GM19351 (cell line): ENCODE results near the gene ZNF511.

Experiments used
- ATAC-seq: cut with Tn5 transposase; IDR thresholded peaks from one replicate; pipeline ENCODE4 v1.9.1; 2021; ENCODE audit warnings: mild to moderate bottlenecking, moderate library complexity; ENCODE audit not compliant: unreplicated experiment

Gene ZNF511

DNA sequence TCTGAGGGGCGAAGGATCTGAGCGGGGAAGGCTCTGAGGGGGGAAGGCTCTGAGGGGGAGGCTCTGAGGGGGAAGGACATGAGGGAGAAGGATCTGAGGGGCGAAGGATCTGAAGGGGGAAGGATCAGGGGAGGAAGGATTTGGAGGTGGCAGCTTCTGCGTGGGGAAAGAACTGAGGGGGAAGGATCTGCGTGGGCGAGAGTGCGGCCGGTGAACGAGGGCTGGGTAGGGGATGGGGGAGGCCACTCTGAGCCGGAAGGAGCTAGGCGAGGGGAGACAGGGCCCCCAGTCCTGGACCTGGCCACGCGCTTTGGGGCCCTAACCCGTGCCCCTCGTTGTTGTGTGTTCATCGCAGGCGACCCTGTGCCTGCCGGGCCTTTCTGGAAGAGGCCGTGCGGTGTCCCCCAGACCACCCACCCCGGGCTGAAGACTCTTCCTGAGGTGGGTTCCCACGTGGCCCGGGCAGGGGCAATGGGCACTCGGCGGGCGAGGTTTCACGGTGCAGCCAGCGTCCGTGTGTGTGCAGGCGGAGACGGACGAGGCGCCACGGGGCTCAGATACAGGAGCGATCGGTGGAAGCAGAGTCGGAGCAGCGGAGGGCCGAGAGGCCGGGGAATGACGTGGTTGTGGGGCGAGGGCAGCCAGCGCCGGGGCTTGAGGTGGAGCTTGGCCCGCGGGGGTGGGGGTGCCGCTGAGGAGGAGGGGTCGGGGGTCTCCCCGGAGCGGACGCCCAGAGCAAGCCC is 26.0 kb downstream of the ZNF511 start:
- ATAC-seq = peak; percentile 42

DNA sequence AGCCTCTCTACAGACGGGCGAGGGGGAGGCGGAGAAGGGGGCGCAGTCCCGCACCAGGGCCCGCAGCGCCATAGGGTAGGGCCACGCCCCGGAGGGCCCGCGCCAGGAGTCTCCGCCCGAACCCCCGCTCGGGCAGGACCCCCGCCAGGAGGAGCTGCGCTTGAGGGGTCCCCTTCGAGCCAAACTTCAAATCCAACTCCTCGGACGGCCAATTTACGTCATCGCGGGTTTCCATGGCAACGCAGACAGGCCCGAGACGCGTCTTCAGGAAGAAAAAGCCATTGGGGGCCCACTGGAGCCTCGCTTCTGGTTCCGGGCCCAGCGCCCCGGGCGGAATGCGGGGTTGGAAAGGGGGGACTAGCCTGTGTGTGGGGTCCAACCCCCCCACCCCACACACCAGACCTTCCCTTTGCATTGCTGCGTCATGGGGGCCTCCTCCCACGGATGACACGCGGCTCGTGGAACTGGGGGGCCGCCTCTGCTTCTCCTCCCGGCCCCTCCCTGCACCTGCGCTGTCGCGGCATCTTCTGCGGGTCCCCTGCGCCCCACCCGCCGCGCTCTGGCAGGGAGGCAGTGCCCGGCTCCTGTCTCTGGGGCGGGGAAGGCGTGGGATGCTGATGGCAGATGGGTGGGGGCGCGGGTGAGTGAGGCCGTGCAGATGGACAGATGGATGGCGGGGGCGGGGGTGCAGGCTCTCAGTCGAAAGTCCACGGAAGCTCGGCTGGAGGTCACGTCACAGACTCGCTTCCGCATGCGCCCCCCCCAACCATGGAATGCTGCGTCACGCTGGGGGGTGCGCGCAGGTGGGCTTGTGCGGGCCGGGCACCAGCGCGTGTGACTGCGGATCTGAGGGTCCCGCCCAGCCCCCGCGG is 26.8 kb downstream of the ZNF511 start:
- ATAC-seq = peak; percentile 47

DNA sequence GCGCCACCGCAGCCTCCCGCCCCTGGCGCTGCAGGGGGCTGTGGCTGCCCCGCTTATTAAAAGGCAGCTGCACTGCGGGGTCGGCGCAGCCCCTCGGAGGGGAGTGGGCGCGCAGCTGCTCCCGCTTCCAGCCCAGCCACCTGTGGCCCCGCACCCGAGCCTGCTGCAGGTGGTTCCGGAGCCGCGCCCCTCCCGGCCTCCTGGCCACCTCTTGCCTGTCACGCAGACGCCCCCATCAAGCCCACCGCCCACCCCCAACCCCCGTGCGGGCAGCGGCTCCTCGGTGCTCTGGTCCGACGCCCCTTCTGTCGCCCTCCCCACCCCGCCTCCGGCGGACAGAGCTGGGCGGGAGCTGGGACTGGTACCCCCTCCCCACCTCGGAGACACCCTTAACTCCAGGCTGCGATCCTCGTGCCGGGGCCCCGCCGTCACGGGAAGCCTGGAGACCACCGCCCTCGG is 27.4 kb downstream of the ZNF511 start:
- ATAC-seq = no peak

DNA sequence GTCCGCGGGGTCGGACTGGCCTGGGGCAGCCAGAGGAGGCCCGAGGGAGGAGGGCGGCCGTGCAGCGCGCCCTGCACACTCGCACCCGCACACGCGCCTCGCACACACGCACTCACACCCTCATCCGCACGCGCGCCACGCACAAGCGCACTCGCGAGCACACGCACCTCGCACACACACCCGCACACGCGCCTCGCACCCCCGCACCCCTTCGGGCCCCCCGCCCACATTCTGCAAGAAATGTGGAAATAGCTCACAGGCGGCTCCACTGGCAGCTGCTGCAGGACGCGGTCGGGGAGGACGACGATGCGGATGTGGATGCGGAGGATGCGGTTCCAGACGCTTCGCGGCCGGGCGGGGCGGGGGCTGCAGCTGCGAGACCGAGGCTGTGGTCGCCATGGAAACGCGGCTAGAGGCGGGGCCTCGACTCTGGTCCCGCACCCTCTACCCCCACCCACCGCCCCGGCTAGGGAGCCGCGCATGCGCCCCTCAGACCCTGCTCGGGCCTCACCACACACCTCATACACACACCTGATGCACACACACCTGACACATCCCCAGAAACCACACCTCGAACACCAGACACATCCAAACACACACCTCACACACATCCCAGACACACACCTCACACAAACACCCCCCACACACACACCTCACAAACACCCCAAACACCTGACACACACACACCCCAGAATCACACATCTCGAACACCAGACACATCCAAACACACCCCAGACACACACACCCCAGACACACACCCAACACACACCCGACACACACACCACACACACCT is 28.1 kb downstream of the ZNF511 start, which contains the start of gene CALY:
Gene CALY, minus strand, starts transcription at position 320 of the 793 bp plus-strand sequence. CDS start 7,907 bp downstream, outside the sequence.
- ATAC-seq = no peak

DNA sequence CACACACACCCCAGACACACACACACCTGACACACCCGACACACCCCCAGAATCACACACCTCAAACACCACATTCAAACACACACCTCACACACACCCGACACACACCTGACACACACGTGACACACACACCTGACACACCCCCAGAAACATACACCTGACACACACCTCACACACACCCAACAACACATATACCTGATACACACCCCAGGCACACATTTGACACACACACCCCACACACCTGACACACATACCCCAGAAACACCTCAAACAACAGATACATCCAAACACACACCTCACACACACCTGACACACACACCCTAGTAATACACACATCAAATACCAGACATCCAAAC is 28.6 kb downstream of the ZNF511 start:
- ATAC-seq = no peak

DNA sequence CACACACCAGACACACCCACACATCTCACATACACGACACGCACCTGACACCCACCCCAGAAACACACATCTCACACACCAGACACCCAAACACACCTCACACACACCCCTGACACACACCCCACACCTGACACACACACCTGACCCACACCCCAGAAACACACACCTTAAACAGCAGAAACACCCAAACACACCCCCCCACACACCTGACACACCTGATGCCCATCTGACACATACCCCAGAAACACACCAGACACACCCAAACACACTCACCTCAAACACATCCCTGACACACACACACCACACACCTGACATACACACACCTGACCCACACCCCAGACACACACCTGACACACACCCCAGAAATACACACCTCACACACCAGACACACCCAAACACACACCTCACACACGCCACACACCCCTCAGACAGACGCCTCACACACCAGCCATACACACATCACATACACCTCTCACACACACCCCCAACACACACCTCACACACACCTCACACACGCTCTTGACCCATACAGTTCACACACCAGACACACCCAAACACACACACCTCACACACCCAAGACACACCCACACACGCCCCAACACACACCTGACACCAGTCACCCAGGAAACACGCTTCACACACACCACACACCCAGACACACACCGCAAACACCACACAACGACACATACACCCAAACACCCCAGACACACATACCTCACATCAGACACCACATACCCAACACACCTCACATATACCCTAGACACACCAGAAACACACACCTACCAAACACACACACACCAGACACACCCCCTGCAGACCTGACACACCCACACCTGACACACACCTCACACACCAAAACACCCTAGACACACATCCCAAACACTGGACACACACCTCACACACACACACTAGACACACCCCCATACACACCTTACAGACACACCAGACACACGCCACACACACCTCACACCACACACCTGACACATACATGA is 29.7 kb downstream of the ZNF511 start:
- ATAC-seq = no peak

DNA sequence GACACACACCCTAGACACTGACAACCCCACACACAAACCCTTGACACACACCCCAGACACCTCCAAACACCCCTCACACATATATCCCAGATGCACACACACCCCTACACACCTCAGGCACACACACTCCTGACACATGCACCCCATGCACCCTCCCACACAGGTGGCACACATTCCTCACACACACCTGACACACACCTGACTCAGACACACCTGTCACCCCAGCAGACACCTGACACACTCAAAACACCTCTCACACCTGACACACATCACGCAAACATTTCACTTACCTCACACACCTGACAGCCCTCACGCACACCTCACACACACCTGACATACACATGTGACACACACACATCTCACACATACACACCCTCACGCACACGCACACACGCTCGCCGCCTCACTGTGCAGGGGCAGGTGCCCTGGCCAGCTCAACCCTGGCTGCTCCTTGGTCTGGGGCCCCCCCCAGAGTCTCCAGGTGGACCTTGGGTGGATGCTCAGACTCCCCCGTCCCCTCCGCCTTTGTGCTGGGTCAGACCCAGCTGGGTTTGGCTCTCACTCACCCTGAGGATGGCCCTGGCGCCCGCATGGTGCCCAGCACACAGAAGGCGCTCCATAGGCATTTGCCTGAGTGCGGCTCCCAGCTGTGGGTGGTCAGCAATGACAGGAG is 31.1 kb downstream of the ZNF511 start:
- ATAC-seq = no peak

DNA sequence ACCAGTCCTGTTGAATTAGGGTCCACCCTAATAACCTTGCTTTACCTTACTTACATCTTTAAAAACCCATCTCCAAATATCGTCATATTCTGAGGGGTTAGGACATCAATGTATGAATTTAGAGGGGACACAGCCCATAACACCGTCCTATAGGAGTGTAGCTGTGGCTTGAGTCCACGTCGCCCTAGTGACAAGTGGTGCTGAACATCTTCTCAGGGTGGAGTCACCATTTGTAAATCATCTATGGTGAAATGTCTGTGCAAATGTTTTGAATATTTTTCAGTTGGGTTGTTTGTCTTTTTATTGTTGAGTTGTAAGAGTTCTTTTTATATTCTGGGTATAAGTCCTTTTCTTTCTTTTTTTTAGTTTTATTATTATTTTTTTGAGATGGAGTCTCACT is 33.3 kb downstream of the ZNF511 start:
- no peak for ATAC-seq

DNA sequence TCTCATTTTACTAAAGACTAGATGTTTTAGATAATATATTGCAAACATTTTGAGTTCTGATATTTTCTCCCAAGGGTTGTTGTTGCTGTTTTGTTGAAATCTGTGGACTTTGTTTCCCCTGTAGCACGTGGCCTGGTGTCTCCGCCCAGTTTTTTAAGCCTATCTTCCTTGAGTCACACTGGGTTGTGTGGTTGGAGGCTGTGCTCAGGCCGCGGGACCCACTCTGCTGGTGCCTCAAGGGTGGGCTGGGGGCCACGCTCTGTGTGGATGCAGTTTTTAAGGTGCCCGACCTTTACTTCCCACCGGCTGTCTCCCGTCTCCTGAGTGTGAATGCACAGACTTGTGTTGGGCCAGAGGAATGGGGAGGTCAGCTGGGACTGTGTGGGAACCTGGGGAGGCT is 34.2 kb downstream of the ZNF511 start:
- no peak for ATAC-seq

DNA sequence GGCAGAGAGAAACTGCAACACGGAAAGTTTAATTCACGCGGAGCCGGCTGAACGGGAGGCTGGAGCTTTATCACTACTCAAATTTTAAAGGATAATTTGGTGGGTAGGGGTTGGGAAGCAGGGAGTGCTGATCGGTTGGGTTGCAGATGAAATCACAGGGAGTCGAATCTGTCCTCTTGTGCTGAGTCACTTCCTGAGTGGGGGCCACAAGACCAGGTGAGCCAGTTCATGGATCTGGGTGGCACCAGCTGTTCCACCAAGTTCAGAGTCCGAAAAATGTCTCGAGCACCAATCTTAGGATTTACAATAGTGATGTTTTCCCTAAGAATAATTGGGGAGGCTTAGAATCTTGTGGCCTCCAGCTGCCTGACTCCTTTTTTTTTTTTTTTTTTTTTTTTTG is 34.8 kb downstream of the ZNF511 start:
- no peak for ATAC-seq

DNA sequence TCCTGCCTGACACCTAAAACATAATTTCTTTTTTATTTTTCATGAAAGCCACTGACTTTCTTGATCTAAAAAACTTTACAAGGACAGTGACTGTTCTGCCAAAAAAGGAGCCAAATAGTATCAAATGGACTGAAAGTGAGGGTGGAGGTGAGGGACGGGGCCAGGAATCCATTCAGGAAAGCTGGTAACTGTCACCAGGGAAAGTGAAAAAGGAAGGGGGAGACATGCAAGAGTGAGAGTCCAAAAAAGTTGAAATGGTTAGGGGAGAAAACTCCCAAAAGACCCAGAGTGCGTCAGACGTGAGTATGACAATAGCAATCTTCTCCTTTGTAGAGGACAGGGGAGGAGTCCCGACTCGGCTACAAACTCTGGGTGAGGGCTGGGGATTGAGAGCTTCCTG is 35.5 kb downstream of the ZNF511 start:
- no peak for ATAC-seq

DNA sequence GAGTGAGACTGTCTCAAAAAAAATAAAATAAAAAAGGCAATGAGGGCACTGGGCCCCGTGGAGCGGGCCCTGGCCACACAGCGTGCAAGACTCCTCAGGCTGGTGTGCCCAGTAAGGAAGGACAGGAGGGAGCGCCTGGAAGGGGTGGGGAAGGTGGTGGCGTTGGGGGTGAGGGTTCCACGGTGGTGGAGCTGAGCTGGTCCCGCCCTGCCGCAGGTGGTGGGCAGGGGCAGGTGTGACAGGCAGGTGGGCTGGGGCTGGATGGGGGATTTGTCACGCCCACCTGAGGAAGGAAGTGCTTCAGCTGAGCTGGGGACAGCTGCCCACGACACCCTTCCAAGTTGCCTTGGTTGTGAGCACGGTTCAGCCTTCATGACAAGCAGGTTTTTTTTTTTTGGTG is 37.7 kb downstream of the ZNF511 start:
- ATAC-seq = no peak

DNA sequence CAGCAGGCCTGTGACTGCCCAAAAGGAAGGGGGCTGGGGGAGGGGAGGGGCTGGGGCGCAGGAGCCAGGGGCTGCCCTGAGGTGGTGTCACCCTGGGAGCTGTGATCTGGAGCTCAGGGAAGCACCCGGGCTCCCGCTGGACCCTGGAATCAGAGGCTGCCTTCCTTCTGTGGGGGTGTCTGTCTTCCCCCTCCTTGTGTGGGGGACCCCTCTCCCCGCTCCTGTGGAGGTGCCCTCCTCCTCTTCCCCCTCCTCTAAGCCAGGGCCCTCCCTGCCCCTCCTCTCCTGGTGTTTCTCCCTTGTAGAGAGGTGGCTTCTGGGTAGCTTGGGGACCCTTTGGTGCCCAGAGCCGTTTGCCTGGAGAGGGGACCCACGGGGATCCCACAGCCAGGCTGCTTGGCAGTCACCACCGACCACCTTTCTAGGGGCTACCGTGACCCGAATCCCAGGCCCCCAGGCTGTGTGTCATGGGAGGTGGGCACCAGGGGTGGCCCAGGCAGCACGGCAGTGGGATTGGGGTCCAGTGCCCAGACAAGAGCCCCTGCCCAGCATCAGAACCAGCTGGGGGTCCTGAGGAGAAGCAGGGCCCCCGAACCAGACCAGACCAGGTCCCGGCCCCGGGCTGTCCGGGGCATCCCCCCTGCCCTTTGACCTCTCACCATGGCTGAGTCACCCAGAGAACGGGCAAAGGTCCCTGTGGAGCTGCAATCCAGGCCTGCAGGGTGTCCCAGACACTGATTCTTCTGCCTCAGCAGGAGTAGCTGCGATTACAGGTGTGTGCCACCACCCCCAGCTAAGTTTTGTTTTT is 39.2 kb downstream of the ZNF511 start:
- ATAC-seq = no peak

DNA sequence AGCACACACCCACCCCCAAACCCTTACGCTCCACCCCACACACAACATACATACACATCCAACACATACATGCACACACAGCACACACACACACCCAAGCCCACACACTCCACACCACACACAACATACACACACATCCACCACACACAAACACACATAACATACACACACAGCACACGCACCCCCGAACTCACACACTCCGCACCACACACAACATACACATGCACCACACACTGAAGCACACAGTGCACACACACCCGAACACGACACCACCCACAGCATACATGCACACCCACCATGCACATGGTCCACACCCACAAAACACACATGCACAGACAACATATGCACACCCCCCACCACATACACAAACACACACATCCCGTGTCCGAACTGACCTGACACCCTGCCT is 40.5 kb downstream of the ZNF511 start:
- ATAC-seq = no peak

DNA sequence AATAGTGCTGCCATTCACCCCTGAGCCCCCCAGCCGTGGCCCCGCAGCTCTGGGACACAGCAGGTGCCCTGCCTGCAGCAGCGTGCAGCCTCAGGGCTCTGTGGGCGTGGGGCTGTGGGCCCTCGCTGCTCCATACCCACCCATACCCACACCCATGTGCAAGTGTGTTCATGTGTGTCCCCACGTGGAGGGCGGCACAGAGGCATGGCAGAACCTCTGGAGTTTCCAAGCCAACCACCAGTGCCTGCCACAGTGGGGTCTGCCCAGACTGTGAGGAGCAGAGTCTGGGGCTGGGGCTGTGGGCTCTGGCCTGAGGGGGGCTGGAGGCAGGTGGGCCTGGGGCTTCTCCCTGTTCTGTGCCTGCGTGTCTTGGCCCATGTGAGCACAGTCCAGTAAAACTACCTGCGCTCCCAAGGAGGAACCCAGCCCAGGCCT is 40.9 kb downstream of the ZNF511 start:
- no peak for ATAC-seq

DNA sequence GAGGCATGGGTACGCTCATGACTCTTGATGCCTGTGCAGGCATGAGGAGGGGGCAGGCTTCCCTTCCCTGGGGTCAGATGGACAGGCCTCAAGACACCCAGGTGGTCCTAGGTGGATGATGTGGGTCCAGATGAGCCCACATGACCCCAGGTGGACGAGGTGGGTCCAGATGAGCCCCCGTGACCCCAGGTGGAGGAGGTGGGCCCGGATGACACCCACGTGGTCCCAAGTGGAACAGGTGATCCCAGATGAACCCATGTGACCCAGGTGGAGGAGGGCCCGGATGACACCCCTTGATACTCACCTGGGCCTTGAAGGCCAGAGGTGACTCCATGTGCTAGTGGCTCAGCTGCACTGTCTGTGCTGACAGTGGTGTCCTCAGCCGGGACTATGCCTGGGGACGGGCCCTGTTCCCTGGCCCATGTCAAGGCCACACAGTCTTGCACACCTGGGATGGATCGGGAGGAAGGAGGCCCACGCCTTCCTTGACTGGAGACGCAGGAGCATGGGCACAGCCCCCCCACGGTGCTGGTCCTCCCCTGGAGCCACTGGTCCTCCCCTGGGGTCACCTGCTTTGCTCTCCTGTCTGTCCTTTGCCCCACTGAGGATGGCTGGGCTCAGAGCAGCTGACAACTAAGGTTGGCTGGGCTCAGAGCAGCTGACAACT is 41.7 kb downstream of the ZNF511 start:
- no peak for ATAC-seq

DNA sequence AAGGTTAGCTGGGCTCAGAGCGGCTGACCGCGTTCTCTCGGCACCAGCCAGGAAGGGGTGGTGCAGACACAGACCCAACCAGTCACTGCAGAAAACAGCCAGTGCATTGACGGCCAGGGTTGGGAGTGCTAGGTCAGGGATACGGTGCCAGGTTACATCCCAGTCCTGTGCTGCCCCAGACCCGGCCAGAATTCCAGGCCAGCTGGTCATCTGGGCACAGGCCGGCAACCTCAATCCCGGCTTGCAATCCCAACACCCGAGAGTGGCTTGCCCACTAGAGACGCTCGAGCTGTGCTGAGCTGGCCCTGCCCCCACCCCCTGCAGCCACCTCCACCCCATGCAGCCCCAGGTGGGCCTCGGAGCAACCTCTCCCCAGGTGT is 42.2 kb downstream of the ZNF511 start:
- no peak for ATAC-seq
